H1 (cell line): ENCODE results near the gene PCDHGB1. TPM values are rescaled to one million over a fixed set of nuclear protein-coding genes. Genes with fewer than 3 reads are reported as not detected.

Experiments used
- CTCF ChIA-PET: fragments of 300-600 bp; sonication (Branson Sonifier 250); formaldehyde crosslinking; loops from one replicate; lab custom pipeline; 2021; ENCODE audit not compliant: partially characterized antibody; lab: Charles Lee
- POLR2A ChIA-PET: fragments of 300-600 bp; sonication (Branson Sonifier 250); formaldehyde crosslinking; loops from one replicate; lab custom pipeline; 2021; ENCODE audit warnings: inconsistent platforms; ENCODE audit not compliant: partially characterized antibody; lab: Charles Lee
- DNase-seq, 2 experiments: peaks; one replicate each; pipeline versions ENCODE4 v3.0.0 to v3.0.0-alpha.2; 2010 to 2022; ENCODE audit warnings: low spot score in 2 of 2, low read depth in 1 of 2, mixed read lengths in 1 of 2
- FAIRE-seq: peaks from 2 replicates; lab custom pipeline; 2011; peaks lifted over from hg19 to GRCh38; lab: Jason Lieb, UNC
- H2AFZ ChIP-seq: 2 replicates; pipeline ENCODE4 v1.8.1; 2012; ENCODE audit warnings: low read length, inconsistent platforms
- H2AK5ac ChIP-seq: 2 replicates; pipeline ENCODE4 v1.6.1; 2013; ENCODE audit warnings: low read depth, low read length
- H2BK120ac ChIP-seq: replicated peaks from 2 replicates; pipeline ENCODE3; 2013; ENCODE audit warnings: low read depth, low read length, inconsistent platforms
- H2BK12ac ChIP-seq: 2 replicates; pipeline ENCODE4 v1.6.1; 2013; ENCODE audit warnings: low read depth, low read length
- H2BK15ac ChIP-seq: 2 replicates; pipeline ENCODE4 v1.6.1; 2013; ENCODE audit warnings: low read length
- H2BK20ac ChIP-seq: 2 replicates; pipeline ENCODE4 v1.6.1; 2013; ENCODE audit warnings: low read length
- H2BK5ac ChIP-seq: 2 replicates; pipeline ENCODE4 v1.6.1; 2013; ENCODE audit warnings: low read depth, low read length
- H3K14ac ChIP-seq: 2 replicates; pipeline ENCODE4 v1.6.1; 2013; ENCODE audit warnings: inconsistent platforms; ENCODE audit not compliant: insufficient read length
- H3K18ac ChIP-seq: 2 replicates; pipeline ENCODE4 v1.6.1; 2013; ENCODE audit warnings: low read length; ENCODE audit errors: extremely low read depth
- H3K23ac ChIP-seq: 2 replicates; pipeline ENCODE4 v1.6.1; 2013; ENCODE audit warnings: inconsistent platforms; ENCODE audit not compliant: insufficient read length
- H3K23me2 ChIP-seq: 2 replicates; pipeline ENCODE4 v1.6.1; 2013; ENCODE audit warnings: low read depth, low read length
- H3K27ac ChIP-seq: 2 replicates; pipeline ENCODE4 v1.6.1; 2011; ENCODE audit warnings: low read depth, low read length, inconsistent platforms
- H3K27me3 ChIP-seq, 4 experiments: replicated peaks in 1 of 4; 1 replicate in 1 of 4; 2 replicates in 3 of 4; pipeline versions ENCODE4 v1.6.1 to v1.8.1; 2011 to 2013; ENCODE audit warnings: low read length in 3 of 4, mild to moderate bottlenecking in 3 of 4, inconsistent platforms in 2 of 4, mixed read lengths in 2 of 4, moderate library complexity in 1 of 4; ENCODE audit not compliant: control insufficient read depth in 3 of 4, insufficient read depth in 3 of 4; ENCODE audit errors: extremely low read depth in 1 of 4
- H3K36me3 ChIP-seq, 4 experiments: 2 replicates each; pipeline versions ENCODE4 v1.6.1 to v1.8.1; 2011 to 2013; ENCODE audit warnings: mild to moderate bottlenecking in 4 of 4, low read length in 3 of 4, moderate library complexity in 2 of 4, control low read depth in 1 of 4, inconsistent platforms in 1 of 4; ENCODE audit not compliant: insufficient read depth in 4 of 4, control insufficient read depth in 2 of 4
- H3K4ac ChIP-seq: replicated peaks from 2 replicates; pipeline ENCODE3; 2013; ENCODE audit warnings: low read length, low read depth, mixed read lengths, inconsistent platforms; ENCODE audit not compliant: insufficient read length
- H3K4me1 ChIP-seq, 4 experiments: replicated peaks in 1 of 4; 1 replicate in 1 of 4; 2 replicates in 3 of 4; pipeline versions ENCODE4 v1.6.1 to v1.8.1; 2011 to 2013; ENCODE audit warnings: low read length in 3 of 4, inconsistent platforms in 2 of 4, mixed read lengths in 1 of 4; ENCODE audit not compliant: insufficient read depth in 4 of 4, control insufficient read depth in 3 of 4
- H3K4me2 ChIP-seq, 2 experiments: 2 replicates each; pipeline versions ENCODE4 v1.6.1 to v1.8.1; 2011 to 2013; ENCODE audit warnings: low read depth in 2 of 2, low read length in 2 of 2, control low read depth in 1 of 2, inconsistent platforms in 1 of 2, mild to moderate bottlenecking in 1 of 2; ENCODE audit not compliant: insufficient read depth in 1 of 2
- H3K4me3 ChIP-seq, 4 experiments: fragments of 200-600, 300-600 bp in 1 of 4; sonication (generic), shearing (Covaris generic), sonication (Bioruptor Twin) in 1 of 4; 2 replicates each; pipeline versions ENCODE4 v1.5.1 to v1.8.1; 2011 to 2016; ENCODE audit warnings: low read length in 4 of 4, low read depth in 3 of 4, control low read depth in 2 of 4, inconsistent platforms in 2 of 4, mild to moderate bottlenecking in 2 of 4, mixed read lengths in 1 of 4, moderate library complexity in 1 of 4; ENCODE audit not compliant: insufficient read depth in 2 of 4; ENCODE audit errors: extremely low read depth in 1 of 4
- H3K56ac ChIP-seq: replicated peaks from 2 replicates; pipeline ENCODE3; 2013; ENCODE audit warnings: low read depth, mild to moderate bottlenecking, mixed read lengths, low read length, inconsistent platforms; ENCODE audit not compliant: insufficient read length
- H3K79me1 ChIP-seq: 2 replicates; pipeline ENCODE4 v1.6.1; 2013; ENCODE audit warnings: low read depth, low read length, control low read depth
- H3K79me2 ChIP-seq, 2 experiments: 2 replicates each; pipeline versions ENCODE4 v1.6.1 to v1.8.1; 2012 to 2013; ENCODE audit warnings: low read length in 2 of 2, mild to moderate bottlenecking in 2 of 2, inconsistent platforms in 1 of 2; ENCODE audit not compliant: insufficient read depth in 2 of 2, control insufficient read depth in 1 of 2
- H3K9ac ChIP-seq, 4 experiments: replicated peaks in 1 of 4; 1 replicate in 1 of 4; 2 replicates in 3 of 4; pipeline versions ENCODE4 v1.6.1 to v1.8.1; 2011 to 2013; ENCODE audit warnings: low read depth in 3 of 4, low read length in 3 of 4, control low read depth in 2 of 4, mild to moderate bottlenecking in 2 of 4, moderate library complexity in 2 of 4, inconsistent platforms in 1 of 4; ENCODE audit errors: extremely low read depth in 1 of 4
- H3K9me3 ChIP-seq, 2 experiments: 2 replicates each; pipeline versions ENCODE4 v1.6.1 to v1.8.1; 2012 to 2013; ENCODE audit warnings: mild to moderate bottlenecking in 2 of 2, moderate library complexity in 2 of 2, control low read depth in 1 of 2, inconsistent platforms in 1 of 2, low read depth in 1 of 2, low read length in 1 of 2, mixed read lengths in 1 of 2; ENCODE audit not compliant: insufficient read depth in 2 of 2
- H4K20me1 ChIP-seq, 2 experiments: replicated peaks in 1 of 2; 2 replicates each; pipeline versions ENCODE3 to v1.8.1; 2011 to 2013; ENCODE audit warnings: inconsistent platforms in 2 of 2, low read length in 2 of 2, mild to moderate bottlenecking in 1 of 2; ENCODE audit not compliant: insufficient read depth in 2 of 2, control insufficient read depth in 1 of 2
- H4K5ac ChIP-seq: 2 replicates; pipeline ENCODE4 v1.6.1; 2013; ENCODE audit warnings: low read length, low read depth, mixed read lengths, inconsistent platforms; ENCODE audit not compliant: insufficient read length
- H4K8ac ChIP-seq: 2 replicates; pipeline ENCODE4 v1.8.0; 2013; ENCODE audit warnings: mild to moderate bottlenecking, moderate library complexity, low read length, inconsistent platforms; ENCODE audit not compliant: insufficient read depth; ENCODE audit errors: extremely low read depth
- H4K91ac ChIP-seq: replicated peaks from 2 replicates; pipeline ENCODE3; 2013; ENCODE audit warnings: low read length, mixed read lengths, inconsistent platforms; ENCODE audit not compliant: insufficient read length
- ASH2L ChIP-seq: fragments of 200-600, 300-600 bp; sonication (generic); IDR thresholded peaks from one replicate; pipeline ENCODE4 v1.7.1; 2017; ENCODE audit warnings: low read length
- CBX5 ChIP-seq: fragments of 300-800, 300-1000 bp; sonication (generic); IDR thresholded peaks from 2 replicates; pipeline ENCODE4 v1.7.1; 2016; ENCODE audit warnings: antibody characterized with exemption, low read length, low read depth
- CHD2 ChIP-seq: IDR thresholded peaks from 2 replicates; pipeline ENCODE4 v1.6.1; 2012; ENCODE audit warnings: low read length, improper control_type of control experiment
- CTBP2 ChIP-seq: IDR thresholded peaks from 2 replicates; pipeline ENCODE4 v1.7.0; 2011; ENCODE audit warnings: borderline replicate concordance, mild to moderate bottlenecking, moderate library complexity, mixed read lengths, low read length; ENCODE audit not compliant: insufficient read depth, insufficient read length
- FOSL1 ChIP-seq: IDR thresholded peaks from 2 replicates; pipeline ENCODE4 v1.6.1; 2011; ENCODE audit warnings: mild to moderate bottlenecking, low read depth, low read length, moderate library complexity; ENCODE audit not compliant: insufficient read depth
- HDAC6 ChIP-seq: IDR thresholded peaks from one replicate; pipeline ENCODE4 v1.7.1; 2012; ENCODE audit warnings: low read depth, mild to moderate bottlenecking, inconsistent platforms, low read length, moderate library complexity
- SIRT6 ChIP-seq: IDR thresholded peaks from one replicate; pipeline ENCODE4 v1.7.1; 2012; ENCODE audit warnings: low read length, inconsistent platforms
- SIX5 ChIP-seq: IDR thresholded peaks from 2 replicates; pipeline ENCODE4 v1.6.1; 2011; ENCODE audit warnings: mild to moderate bottlenecking, low read depth, low read length
- SP2 ChIP-seq: IDR thresholded peaks from 2 replicates; pipeline ENCODE4 v1.6.1; 2012; ENCODE audit warnings: mild to moderate bottlenecking, low read length, inconsistent platforms
- TBP ChIP-seq: IDR thresholded peaks from 2 replicates; pipeline ENCODE4 v1.6.1; 2011; ENCODE audit warnings: low read depth, low read length, improper control_type of control experiment
- TCF12 ChIP-seq: IDR thresholded peaks from 2 replicates; pipeline ENCODE4 v1.6.1; 2011; ENCODE audit warnings: low read depth, mild to moderate bottlenecking, low read length
- WGBS, 2 experiments: shearing (Covaris generic) in 1 of 2; methylation state at CpG; one replicate each; pipeline versions ENCODE4 v1.1.6 to v1.1.7; 2013 to 2015; ENCODE audit warnings: low lambda C conversion rate in 2 of 2, mixed read lengths in 2 of 2, inconsistent platforms in 1 of 2, low coverage in 1 of 2, missing lambda C conversion rate in 1 of 2; ENCODE audit not compliant: insufficient replicate concordance in 2 of 2, insufficient coverage in 1 of 2, insufficient read length in 1 of 2; ENCODE audit errors: extremely low coverage in 1 of 2, missing lambda C conversion rate in 1 of 2; 5-methylcytosine and 5-hydroxymethylcytosine counted together
- polyA plus RNA-seq, 7 experiments: library from polyadenylated mRNA; depleted of rRNA in 3 of 7; stranded (reverse) in 5 of 7; unstranded in 2 of 7; fragments of >200 nt in 5 of 7; fragments of 200-250 nt in 2 of 7; gene quantifications; 1 replicate in 5 of 7; 2 replicates in 1 of 7; 4 replicates in 1 of 7; pipeline versions ENCODE4 v1.2.1 to v1.2.3, GENCODE V29; 2011 to 2013; ENCODE audit warnings: missing spikeins in 2 of 7, mixed read lengths in 2 of 7
- total RNA-seq: library from RNA; stranded (reverse); fragmentation: NEBNext Ultra II Directional; extraction: Animal tissue kit (Norgen Biotek cat#: 25700); gene quantifications from 2 replicates; pipeline ENCODE4 v1.2.1, GENCODE V29; 2021
- TF ChIP-seq, protein P1 (sequence below): IDR thresholded peaks from 2 replicates; pipeline ENCODE4 v1.6.1; 2012; ENCODE audit warnings: inconsistent platforms

The PCDHGB1 gene
- total and polyA plus RNA-seq, 2 of the 8 experiments (the other 6 are each of a cell fraction or from before 2014, with no cell fraction given) = 1.3 to 2.8 TPM

DNA sequence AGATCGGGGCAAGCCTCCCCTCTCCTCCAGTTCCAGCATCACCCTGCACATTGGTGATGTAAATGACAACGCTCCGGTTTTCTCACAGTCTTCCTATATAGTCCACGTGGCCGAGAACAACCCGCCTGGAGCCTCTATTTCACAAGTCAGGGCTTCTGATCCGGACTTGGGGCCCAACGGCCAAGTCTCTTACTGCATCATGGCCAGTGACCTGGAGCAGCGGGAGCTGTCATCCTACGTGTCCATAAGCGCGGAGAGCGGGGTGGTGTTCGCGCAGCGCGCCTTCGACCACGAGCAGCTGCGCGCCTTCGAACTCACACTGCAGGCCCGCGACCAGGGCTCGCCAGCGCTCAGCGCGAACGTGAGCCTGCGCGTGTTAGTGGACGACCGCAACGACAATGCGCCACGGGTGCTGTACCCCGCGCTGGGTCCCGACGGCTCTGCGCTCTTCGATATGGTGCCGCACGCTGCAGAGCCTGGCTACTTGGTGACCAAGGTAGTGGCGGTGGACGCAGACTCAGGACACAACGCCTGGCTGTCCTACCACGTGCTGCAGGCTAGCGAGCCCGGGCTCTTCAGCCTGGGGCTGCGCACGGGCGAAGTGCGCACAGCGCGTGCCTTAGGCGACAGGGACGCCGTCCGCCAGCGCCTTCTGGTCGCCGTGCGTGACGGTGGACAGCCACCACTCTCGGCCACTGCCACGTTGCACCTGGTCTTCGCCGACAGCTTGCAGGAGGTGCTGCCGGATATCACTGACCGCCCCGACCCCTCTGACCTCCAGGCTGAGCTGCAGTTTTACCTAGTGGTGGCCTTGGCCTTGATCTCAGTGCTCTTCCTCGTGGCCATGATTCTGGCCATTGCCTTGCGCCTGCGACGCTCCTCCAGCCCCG lies 39.5 kb downstream of the PCDHGB1 start:
- H3K27ac ChIP-seq = no peak overlapping the region
- DNase-seq = no peak
- no peak overlapping the region for H4K91ac ChIP-seq
- H2AK5ac ChIP-seq = no peak overlapping the region
- CTCF ChIA-PET = interaction anchor here (0.8 to 8.7 kb wide), 24 partner anchors 11 to 207 kb away, joined by 3 to 68 read pairs (median 7); partner anchors contain the start of genes PCDHB10, PCDHB15, PCDHB16 and PCDHGA10
- no peak overlapping the region for H3K56ac ChIP-seq
- no peak overlapping the region for H2BK12ac ChIP-seq
- no peak overlapping the region; the same call in none of the 2 replicates for H4K8ac ChIP-seq
- no peak overlapping the region; a peak in 1 of 4 replicates for H3K4me2 ChIP-seq
- no peak overlapping the region for H2BK15ac ChIP-seq
- 0 out of 8 replicates have a peak overlapping the region, but pooled peaks of 1 of the 4 experiments have one; percentile 36 for H3K4me3 ChIP-seq
- FAIRE-seq = no peak
- H2BK120ac ChIP-seq = no peak overlapping the region
- TF ChIP-seq TCF12 = no peak
- no peak for TF ChIP-seq TBP
- no peak for TF ChIP-seq SP2
- TF ChIP-seq FOSL1 = no peak
- TF ChIP-seq ASH2L = no peak
- TF ChIP-seq, protein P1, sequence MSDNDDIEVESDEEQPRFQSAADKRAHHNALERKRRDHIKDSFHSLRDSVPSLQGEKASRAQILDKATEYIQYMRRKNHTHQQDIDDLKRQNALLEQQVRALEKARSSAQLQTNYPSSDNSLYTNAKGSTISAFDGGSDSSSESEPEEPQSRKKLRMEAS = no peak
- no peak for TF ChIP-seq SIRT6
- TF ChIP-seq SIX5 = no peak
- TF ChIP-seq CBX5 = no peak
- TF ChIP-seq CHD2 = no peak
- TF ChIP-seq HDAC6 = no peak
- no peak for TF ChIP-seq CTBP2
- H3K9ac ChIP-seq = no peak overlapping the region
- no peak overlapping the region for H2AFZ ChIP-seq
- H3K27me3 ChIP-seq = no peaks in the 10 kb centered on the region; a peak in 1 of 7 replicates
- no peaks in the 10 kb centered on the region for H4K20me1 ChIP-seq
- H3K23ac ChIP-seq = no peak overlapping the region
- H3K23me2 ChIP-seq = no peaks in the 10 kb centered on the region; the same call in 1 of the 2 replicates
- no peak overlapping the region for H4K5ac ChIP-seq
- no peaks in the 10 kb centered on the region for H3K79me1 ChIP-seq
- no peaks in the 10 kb centered on the region for H3K79me2 ChIP-seq
- H3K18ac ChIP-seq = no peak overlapping the region
- no peaks in the 10 kb centered on the region for H3K4me1 ChIP-seq
- no peak overlapping the region for H2BK5ac ChIP-seq
- H3K36me3 ChIP-seq = peaks cover 3 to 29% (median 14%) of the 10 kb centered on the region in 4 experiments; a peak in 7 of 8 replicates
- POLR2A ChIA-PET = interaction anchor here (1.0 kb wide), 1 partner anchor 124 kb away, joined by 3 read pairs; no protein-coding TSS in a partner anchor
- H3K9me3 ChIP-seq = peaks cover 46 to 54% of the 10 kb centered on the region in 2 experiments
- no peak overlapping the region for H3K4ac ChIP-seq
- no peak overlapping the region for H2BK20ac ChIP-seq
- no peak overlapping the region for H3K14ac ChIP-seq
- WGBS, 2 experiments = 95% methylated on average over 62 of the region's 77 CpGs; no CpG with 5 or more reads in 1 of the 2 experiments
